ENCODE results near the gene MAP10. TPM values are rescaled to one million over a fixed set of nuclear protein-coding genes. Genes with fewer than 3 reads are reported as not detected.
"Not testable (repeated sequence)": the region's sequence is repeated elsewhere in the genome, so short reads cannot be mapped to it uniquely, and the experiment has no call there.

The MAP10 gene, protein sequence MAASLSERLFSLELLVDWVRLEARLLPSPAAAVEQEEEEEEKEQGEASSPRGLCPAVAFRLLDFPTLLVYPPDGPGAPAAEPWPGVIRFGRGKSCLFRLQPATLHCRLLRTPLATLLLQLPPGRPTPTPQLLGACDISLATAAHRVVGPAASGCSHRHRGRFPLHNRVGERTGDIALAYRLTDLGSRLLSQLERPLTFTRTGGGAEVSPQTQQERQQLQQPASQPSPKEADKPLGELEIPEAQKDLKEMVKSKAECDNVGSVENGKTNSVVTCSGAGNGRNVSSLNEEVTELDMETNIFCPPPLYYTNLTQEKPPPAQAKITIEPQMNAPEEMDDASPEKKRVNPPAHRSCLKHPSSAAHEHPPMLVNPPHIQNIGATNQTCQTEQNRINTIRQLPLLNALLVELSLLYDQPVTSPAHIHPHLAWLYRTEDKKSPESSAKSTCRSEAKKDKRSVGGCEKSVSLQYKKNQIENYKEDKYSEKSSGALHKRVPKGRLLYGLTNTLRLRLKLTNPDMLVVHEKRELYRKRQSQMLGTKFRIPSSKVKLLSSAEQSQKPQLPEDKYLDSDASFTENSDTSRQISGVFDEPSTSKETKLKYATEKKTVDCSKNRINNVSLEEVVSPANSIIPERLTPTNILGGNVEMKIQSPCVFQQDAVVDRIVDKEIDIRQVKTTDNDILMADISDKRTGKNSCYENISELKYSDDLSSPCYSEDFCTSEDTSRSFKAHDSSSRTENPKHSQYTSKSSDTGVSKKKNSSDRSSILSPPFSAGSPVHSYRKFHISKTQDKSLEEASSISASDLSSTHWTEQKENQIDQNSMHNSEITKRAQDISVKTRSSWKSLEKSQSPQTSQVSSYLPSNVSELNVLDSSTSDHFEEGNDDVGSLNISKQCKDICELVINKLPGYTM
- total RNA-seq (2014; rRNA removed; shearing (Covaris generic)) = 0.09 and 0.84 TPM in 2 replicates

DNA sequence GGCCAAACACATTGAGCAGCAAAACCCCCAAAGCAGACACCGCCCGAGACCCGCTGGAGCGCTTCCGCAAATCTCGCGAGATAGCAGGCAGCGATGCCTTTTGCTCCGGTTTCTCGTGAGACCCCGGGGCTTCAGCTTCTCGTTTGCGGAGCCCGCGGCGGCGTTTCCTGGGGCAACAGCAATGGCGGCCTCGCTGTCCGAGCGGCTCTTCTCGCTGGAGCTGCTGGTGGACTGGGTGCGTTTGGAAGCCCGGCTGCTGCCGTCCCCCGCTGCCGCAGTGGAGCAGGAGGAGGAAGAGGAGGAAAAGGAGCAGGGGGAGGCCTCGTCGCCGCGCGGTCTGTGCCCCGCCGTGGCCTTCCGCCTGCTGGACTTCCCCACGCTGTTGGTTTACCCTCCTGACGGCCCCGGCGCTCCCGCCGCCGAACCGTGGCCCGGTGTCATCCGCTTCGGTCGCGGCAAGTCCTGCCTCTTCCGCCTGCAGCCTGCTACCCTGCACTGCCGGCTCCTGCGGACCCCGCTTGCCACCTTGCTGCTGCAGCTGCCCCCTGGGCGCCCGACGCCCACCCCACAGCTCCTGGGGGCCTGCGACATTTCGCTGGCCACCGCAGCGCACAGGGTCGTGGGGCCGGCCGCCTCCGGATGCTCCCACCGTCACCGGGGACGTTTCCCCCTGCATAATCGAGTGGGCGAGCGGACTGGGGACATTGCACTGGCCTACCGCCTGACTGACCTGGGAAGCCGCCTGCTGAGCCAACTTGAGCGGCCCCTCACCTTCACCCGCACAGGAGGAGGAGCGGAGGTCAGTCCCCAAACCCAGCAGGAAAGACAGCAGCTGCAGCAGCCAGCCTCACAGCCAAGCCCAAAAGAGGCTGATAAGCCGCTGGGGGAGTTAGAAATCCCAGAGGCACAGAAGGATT lies at the start of gene MAP10:
TSS of gene MAP10 (plus strand) at position 148 of the 917 bp plus-strand sequence. CDS start at position 182, 34 bp downstream.
- DNase-seq (ENCODE audit: low spot score) = no peak

DNA sequence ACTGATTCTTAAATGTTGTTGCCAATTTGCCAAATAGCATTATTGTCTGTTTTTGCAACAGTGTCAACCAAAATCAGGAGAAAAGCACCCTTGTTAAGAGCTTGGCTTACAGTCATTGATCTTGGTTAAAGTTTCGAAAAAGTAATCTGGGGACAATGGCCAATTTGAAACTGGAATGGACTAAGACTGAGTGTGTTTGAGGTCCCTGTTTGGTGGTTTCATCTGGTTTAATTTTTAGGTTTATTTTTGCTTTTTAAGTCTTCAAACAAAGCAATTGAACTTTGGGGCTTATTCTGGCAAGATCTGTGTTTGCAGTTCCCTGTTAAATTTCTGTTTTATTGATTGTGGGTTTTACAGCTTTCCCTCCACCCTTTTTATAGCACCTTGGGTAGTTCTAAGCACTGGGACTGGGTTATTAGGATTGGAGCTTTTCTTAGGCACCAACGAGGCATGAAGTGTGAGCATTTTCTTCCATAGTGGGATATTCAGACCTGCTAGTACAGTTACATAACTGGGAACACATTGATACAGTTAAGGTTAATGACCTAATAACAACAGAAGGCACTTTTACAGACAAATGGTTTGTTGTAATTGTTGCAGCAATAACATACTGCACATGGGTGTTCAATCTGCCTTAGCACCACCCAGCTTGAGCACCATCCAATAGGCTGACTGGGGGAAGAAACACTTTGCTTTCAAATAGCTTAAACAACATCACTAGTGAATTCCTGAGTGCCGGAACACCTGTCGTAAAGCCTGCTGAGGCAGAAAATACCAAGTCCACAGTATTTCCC lies 40.6 kb upstream of the MAP10 start:
- no peak for DNase-seq (ENCODE audit: low spot score)

DNA sequence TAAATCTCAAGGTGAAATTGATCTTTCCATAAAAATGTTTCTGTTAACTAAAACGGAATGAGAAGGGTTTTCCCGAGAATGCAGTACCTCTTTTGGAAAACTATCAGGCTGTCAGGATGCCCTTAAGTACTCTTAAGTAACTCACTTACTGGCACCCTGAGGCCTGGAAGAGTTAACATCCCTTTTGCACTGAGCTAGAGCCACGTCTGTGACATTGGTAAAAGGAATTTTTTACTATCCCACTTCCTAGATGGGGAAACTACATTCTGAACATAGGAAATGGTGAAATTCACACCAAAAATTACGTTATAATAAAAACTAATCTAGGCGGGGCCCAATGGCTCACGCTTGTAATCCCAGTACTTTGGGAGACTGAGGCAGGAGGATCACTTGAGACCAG lies 39.7 kb upstream of the MAP10 start:
- no peak for DNase-seq (ENCODE audit: low spot score)

DNA sequence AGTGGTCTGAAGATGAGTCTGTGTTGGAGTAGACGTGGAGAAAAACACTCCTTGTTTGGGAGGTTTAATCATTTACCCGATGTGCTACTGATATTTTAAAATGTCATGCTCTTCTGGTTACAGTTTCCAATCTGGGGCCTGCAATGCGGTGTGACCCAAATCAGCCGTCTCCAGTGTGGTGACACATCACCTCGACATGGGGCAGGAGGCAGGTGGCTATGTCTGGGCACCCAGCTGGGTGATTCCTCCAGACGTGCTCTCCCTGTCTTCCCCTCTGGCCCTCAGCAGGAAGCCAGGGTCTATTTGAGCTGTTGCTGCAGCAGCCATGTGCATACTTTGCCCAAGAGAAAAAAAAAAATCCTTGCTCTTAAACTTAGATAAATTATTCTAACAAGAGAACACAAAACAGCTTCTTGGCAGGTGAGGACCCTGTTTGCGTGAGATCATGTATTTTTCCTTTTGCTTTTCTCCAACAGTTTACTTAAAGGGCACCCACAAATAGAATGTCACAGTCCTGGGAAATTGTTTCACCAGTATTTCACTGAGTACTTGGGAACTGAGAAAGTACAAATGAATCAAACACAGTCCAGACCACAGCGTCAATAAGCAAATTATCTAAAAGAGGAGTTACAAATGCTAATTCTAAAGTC lies 38.9 kb upstream of the MAP10 start:
- peak; percentile 26 for DNase-seq (ENCODE audit: low spot score)

DNA sequence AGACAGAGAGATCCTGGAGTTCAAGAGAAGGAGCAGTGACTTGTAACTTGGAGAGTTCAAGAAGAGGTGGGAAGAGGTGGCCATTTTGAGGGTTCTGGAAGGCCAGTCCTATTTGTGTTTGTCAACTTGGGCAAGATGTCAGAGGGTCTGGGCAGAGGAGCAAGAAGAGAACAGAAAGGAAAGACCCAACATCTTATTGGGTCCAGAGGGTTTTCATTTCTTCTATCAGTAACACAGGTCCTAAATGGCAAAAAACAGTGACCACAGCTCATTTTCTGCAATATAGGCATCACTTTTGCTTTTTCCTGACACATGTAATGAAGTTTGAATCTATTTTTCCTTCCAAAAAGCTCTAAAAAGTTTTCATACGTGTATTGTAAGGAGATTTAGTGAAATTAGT lies 38.3 kb upstream of the MAP10 start:
- DNase-seq (ENCODE audit: low spot score) = no peak

DNA sequence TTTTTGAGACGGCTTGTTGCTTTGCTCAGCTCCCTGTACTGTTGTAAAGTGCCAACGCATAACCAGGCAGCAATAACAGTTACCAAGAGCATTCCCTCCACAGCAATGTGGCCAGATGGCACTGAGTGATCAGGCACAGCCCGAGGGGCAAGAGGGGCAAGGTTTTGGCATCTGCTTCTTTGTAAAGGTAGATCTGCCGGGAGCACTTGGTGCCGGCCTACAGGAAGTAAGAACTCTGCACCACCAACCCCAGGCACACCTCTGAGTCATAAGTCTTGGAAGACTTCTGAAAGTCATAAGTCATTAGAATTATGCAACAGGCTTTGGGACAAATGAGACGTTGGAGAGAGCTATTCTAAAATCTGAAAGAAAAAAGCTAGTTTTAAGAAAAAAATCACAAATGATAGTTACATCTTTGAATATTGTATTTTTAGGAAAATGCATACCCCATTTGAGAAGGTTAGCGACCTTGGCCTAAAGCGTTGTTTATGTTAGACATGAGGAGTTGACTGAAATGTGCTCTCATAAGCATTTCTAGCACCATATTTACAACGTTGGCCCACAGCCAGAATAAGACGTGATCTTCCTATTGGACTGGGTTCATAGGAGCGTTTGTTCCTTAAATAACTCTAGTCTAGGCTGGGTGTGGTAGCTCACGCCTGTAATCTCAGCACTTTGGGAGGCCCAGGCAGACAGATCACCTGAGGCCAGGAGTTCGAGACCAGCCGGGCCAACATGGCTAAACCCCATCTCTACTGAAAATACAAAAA lies 37.7 kb upstream of the MAP10 start:
- peak; percentile 91 for DNase-seq (ENCODE audit: low spot score)

DNA sequence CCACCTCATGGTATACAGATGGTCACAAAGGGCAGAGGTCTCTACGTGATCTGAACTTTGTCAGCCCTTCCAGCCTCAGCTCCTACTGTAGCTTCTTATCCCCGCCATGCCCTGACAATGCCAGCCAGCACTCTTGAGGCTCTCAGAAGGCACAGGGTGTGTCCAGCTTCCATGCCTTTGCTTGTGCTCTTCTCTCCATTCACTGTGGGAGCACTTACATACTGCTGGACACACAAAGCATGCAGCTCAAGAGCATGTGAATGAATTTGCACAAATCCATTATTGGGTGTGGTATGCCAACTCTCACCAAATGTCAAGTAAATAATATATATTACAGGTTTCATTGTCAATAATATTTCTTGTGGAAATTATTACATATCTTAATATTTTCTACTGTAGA lies 36.4 kb upstream of the MAP10 start:
- no peak for DNase-seq (ENCODE audit: low spot score)

DNA sequence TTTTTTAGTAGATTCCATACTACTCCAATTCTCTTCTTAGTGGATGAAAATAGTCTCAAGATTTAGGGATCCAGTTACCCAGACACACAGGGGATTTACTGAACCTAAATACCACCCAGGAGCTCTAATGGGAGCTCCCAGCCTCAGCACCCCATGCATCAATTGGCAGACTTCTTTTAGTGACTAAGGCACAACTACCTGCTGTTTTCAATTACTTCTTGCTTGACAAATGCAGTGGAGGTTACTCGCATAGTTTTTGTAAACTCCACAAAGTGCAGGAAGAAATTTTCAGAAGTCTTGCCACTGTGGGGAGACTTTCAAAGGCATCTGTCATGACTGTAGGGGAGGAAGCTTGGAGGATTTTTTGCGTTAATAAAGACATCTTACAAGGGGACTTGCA lies 35.5 kb upstream of the MAP10 start:
- no peak for DNase-seq (ENCODE audit: low spot score)

DNA sequence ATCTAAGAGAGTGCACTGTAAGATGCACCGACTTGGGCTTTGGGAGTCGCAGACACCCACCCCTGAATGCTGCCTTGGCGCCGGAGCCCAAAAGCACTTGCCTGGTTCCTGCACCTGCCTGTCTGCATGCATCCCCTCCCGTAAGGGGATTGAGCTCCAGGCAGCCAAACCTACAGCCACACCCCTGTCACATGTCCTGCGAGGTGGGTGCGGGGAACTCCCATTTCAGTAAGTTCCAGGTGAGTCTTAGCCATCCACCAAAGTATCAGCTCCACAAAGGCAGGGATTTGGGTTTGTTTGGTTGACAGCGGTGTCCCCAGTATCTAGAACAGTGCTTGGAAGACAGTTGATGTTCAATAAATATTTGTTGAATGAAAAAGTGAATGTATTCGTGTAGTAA lies 31.5 kb upstream of the MAP10 start:
- no peak for DNase-seq (ENCODE audit: low spot score)

DNA sequence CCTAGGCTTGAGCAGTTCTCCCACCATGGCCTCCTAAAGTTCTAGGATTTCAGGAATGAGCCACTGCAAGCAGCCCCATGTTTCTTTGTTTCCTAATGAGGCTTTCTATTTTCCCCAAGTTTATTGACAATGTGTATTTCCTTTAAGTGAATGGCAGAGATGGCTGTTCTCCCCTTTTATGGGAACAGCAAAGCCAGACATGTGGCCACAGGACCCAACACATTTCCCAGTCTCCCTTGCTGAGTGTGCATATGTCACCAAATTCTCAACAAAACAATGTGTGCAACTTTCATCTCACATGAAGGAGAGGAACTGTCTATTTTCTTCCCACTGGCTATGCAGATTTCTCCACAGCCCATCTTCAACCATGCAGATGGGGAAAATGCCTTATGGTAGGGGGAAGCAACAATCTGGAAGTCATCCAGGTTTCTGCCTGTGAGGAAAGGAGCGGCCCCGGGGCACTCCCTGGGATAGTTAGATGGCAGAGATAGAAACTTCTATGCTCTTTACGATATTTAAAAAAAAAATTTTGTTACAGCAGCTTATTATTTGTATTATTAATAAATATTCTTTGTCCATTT lies 28.6 kb upstream of the MAP10 start:
- DNase-seq (ENCODE audit: low spot score) = no peak

DNA sequence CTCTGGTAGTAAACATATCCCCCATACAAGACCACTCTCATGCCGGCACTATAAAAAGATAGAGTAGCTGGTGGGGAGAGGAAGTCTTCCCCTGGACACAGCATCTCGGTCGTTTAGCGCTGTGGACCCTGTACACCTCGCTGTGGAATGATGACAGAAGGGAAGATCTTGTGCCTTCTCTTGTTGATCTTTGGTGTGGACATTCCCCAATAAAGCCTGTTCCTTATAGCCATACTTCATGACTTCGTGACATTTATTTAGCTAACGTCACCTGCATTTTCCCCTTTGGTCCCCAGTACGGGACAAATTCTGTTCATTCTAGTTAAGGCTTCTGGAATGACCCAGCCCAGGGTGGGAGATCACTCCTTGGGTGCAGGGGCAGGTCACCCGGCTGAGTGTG lies 24.9 kb upstream of the MAP10 start:
- no peak for DNase-seq (ENCODE audit: low spot score)

DNA sequence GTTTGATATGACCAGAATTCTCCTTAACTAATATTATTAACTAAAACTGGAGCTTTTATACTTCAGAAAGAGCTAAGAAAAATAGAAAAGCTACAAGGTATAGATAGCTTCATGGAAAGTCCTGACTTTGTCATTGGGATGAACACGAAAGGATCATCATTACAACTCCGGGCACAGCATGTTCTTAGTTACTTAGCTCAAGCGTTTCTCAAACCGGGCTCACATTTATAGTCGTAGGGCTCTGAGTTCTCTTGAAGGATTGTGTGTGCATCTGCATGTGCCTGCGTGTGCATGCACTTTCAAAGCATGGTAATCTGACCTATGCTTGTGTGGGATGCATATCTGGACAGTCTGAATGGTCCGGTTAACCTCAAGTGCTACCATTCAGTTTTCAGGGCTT lies 20.4 kb upstream of the MAP10 start:
- no peak for DNase-seq (ENCODE audit: low spot score)

DNA sequence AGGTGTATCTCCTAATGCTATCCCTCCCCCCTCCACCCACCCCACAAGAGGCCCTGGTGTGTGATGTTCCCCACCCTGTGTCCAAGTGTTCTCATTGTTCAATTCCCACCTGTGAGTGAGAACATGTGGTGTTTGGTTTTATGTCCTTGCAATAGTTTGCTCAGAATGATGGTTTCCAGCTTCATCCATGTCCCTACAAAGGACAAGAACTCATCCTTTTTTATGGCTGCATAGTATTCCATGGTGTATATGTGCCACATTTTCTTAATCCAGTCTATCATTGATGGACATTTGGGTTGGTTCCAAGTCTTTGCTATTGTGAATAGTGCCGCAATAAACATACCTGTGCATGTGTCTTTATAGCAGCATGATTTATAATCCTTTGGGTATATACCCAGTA lies 19.6 kb upstream of the MAP10 start:
- DNase-seq (ENCODE audit: low spot score) = not testable (repeated sequence)

DNA sequence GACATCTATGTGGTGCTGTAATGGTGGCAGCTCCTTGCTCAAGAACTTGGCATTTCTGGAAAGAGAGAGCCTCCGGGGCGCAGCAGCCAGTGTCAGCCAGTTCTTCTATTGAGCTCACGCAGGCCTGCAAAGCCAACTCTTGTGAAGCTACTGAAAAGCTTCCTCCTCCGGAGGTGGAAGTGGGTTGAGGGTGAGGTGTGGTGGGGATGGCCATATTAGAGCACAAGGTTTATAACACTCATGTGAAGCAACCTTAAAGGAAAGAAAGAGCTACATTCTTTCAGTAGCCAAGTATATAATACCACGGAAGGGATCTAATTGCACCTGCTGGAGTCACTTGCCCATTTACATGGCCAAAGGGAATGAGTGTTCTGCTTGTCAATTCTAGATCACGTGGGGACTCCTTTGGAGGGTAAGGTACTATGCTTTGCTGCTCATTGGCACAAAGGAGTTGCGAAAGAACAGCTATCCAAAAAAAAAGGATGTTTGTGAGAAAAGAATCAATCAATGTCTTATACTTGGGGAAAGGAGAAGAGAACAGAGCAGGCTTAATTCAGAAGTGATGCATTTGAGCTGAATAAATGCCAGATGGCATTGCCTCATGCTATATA lies 18.3 kb upstream of the MAP10 start:
- DNase-seq (ENCODE audit: low spot score) = no peak

DNA sequence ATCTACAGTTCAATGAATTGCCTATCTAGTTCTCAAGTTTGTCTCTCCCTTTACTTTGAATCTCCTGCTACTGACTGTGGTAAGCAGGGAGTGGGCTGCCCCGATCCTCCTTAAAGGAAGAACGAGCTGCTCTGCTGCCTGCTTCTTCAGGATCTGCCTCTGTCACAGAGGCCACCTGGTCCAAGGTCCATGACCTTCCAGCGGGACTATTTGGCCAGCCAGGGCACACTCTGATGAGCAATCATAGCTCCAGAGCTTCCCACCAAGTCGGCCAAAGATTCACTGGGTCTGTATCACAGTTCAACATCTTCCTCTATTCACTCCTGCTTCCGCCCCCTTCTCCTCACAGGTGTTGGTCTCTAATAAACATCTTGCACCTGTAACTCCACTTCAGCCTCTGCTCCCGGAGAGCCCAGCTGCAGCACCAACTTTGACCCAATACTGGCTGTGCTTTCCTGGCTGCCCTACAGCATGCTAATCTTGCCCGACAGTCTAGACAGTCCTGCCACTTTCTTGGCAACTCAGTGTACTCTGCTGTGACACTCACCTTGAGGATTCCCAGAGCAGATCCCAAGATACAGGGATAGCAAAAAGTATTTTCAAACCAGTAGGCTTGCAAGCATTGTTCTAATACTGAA lies 16.9 kb upstream of the MAP10 start:
- no peak for DNase-seq (ENCODE audit: low spot score)

DNA sequence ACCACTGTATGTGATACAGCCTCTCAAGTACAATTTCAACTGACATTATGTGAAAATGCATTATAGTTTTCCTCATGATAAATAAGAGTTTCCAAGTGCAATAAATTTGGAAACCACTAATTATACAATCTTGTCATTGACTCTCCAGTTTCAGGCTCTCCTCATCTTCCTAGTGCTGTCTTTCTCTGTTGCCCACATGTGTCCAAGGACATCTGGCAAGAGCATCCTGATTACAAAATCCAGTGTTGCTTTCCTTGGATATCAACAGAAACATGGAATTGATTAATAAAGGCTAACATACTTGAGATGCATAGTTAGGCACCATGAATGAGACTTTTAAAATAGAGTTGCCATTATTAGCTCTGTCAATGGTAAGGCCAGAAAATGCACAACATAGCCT lies 15.6 kb upstream of the MAP10 start:
- no peak for DNase-seq (ENCODE audit: low spot score)

DNA sequence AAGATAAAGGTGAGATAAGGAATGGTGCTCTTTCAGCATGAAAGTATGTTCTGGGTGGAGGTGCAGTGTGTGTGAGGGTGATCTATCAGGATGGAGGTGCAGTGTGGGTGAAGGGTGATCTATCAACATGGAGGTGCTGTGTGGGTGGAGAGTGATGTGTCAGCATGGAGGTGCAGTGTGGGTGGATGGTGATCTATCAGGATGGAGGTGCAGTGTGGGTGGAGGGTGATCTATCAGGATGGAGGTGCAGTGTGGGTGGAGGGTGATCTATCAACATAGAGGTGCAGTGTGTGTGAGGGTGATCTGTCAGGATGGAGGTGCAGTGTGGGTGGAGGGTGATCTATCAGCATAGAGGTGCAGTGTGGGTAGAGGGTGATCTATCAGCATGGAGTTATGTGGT lies 12.3 kb upstream of the MAP10 start:
- no peak for DNase-seq (ENCODE audit: low spot score)

DNA sequence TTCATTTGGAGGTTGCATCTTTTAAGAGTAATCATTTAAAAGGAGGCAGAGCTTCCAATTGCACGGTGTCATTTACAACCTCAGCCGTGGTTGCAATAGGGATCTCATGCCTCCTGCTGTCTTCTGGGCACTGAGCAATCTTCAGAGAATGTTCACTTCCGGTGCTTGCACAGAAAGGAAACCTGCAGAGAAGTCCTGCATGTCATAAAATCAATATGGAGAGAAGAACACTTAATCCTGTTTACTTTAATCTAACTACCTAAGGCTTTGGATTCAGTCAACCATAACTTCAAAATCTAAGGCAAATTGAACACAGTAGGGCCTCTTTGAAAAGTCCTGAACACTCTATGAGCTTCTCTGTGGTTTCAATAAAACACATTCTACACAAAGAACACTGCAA lies 11.3 kb upstream of the MAP10 start:
- peak; percentile 78 for DNase-seq (ENCODE audit: low spot score)
